GM19463 (cell line): ENCODE results near the gene SLC28A3.

Source experiments
- ATAC-seq: cut with Tn5 transposase; IDR thresholded peaks from one replicate; pipeline ENCODE4 v1.9.1; 2021; ENCODE audit warnings: mild to moderate bottlenecking, moderate library complexity; ENCODE audit not compliant: unreplicated experiment

The SLC28A3 gene

DNA sequence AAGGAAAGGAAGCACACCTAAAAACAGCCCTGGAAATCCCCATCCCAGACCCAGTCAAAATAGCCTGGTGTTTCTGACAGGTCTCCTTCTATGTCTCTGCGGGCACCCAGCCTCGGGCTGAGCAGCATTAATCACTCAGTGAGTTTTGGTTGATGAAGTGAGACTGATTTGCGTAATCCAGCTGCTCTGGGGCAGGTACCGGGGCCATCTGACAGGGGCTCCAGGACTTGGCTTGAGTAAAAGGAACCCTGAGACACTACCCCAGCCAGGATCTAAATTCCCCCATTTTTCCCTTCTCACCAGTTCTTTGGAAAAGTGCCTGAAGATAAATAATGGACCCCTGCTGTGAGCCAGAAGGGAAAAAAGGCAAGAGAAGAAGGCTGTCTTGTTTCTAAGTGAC, 596 bp downstream of the SLC28A3 start:
- ATAC-seq: no peak

DNA sequence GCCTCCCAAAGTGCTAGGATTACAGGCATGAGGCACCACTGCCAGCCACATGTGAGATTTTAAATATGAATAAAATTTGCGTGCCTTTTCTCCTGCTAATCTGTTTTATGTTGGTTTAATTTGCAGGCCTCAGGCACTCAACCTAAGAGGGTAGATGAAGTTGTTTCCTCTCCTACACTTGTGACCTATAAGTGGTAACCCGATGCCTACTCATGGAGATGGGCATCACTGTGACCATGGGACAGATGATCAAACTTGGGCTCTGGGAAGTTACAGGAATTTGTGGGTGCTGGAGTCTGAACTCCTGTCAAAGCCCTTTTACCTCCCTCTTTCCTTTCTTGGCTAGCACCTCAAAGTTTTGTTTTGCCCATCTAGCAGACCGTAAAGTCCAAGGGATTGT, 1.1 kb downstream of the SLC28A3 start:
- no peak for ATAC-seq

DNA sequence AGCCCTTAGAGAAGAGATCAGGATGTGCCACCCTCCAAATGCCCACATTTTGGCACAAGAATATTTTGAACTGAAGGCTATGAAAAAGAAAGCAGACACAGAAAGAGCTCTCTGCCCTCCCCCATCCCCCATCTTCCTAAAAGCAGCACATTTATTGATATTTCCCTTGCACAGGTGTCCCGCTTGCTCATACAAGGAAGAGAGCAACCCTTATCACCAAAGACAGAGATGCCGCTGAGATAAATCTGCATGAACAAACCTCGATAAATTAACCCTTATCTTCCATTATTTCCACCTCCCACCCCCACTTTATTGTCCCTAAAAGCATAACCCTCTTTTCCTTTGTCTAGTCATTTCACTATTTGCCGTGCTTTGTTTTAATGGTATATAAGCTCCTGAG, 1.8 kb downstream of the SLC28A3 start:
- no peak for ATAC-seq

- ATAC-seq: no peak
Observed at GRCh38 chr9:84337252-84337651, 3.3 kb downstream of the SLC28A3 start.

DNA sequence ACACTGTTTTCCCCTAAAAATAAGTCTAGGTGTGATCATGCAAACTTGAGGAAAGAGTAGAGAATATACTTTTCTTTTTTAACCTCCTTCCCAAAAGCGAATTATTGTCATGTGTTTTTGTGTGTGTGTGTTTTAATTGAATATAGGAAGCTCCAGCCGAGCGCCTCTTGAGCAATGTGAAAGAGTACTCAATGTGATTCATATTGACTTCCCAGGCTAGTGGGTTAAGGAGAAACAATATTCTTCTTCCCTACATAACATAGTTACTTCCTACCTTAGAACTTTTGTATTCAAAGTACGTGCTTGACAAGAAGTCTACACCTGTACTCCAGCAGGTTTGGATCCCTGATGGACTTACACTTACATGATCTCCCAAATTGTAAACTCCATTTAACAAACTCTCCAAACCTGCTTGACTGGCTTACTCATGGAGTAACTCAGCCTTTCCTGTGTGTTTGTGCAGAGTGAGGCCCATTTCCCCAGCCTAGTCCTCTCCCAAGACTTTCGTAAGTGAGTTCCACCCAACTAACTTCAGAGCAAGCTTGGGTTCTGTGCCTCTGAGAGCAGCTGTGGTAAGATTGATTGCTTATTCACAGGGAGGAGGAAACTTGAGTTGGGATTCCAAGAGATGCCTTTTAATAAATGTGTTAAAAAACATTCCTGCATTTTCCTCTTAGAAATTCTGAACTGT, 9.3 kb downstream of the SLC28A3 start:
- ATAC-seq: no peak

GRCh38 chr9:84330246-84330645, 10.3 kb downstream of the SLC28A3 start:
- ATAC-seq: no peak

GRCh38 chr9:84327184-84327583, 13.4 kb downstream of the SLC28A3 start:
- ATAC-seq: no peak

DNA sequence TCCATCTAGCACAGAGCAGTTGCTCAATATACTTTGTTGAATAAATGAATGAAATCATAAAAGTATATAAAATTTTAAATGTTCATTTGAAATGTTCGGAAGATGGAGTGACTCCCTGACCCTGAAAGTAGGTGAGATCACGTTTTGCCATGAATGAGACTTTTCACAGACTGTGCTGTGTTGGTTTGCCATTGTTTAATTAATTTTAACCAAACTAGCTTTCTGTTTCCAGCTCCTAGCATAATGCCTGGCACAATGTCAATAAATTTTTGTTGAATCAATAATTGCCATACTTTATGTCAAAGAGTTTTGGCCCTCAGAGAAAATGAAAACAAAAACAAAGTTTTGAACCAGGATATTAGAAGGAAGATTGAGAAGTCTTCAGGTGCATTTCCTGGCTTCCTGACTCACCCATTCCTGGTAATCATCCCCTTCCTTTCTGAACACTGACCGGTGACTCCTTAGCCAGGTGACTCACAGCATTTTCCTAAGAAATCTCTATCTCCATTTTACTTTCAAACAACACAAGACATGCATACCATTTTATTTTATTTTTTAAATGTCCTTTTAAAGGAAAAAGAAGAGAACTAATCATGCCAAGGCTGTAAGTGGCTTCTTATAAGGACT, 15.1 kb downstream of the SLC28A3 start:
- ATAC-seq: no peak

GRCh38 chr9:84324811-84325210, 15.7 kb downstream of the SLC28A3 start:
- no peak for ATAC-seq

GRCh38 chr9:84323858-84324257, 16.7 kb downstream of the SLC28A3 start:
- ATAC-seq: no peak

- no peak for ATAC-seq
Observed at GRCh38 chr9:84322828-84323227, 17.7 kb downstream of the SLC28A3 start.

GRCh38 chr9:84320231-84320630, 20.3 kb downstream of the SLC28A3 start:
- ATAC-seq: no peak

DNA sequence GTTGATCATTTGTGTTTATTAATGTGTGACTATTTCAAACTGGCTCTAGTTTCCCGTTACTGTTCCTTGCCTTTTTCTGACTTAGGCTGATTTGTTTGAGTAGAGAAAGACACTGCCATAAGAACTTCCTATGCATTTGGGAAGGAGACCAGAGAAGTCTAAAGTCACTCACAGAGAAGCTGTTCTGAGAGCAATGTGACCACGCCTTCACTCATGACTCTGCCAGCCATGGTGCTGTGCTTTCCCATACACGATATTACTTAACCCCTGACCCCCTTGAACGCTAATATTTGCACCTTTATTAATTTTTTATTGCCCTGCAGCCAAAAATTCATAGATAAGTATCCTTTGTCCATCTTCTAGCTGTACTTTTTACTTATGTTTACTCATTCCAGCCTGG, 20.9 kb downstream of the SLC28A3 start:
- ATAC-seq: no peak

DNA sequence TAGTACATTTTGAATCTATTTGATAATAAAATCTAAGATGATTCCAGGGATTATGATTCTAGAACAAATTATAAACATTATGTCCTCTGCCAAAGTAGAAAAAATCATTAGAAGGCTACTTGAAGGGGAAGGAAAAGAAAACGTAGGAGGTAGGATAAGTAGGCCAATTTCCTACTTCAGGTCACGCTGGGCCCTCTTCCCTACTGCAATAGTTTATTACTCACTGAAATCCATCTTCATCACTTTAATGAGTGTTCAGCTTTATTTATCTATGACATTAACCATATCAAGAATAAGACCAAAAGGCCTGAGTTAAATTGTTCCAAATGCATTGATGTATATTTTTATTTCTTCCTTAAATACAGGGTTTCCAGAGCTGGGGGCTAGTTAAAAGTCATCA, 21.6 kb downstream of the SLC28A3 start:
- ATAC-seq: no peak

DNA sequence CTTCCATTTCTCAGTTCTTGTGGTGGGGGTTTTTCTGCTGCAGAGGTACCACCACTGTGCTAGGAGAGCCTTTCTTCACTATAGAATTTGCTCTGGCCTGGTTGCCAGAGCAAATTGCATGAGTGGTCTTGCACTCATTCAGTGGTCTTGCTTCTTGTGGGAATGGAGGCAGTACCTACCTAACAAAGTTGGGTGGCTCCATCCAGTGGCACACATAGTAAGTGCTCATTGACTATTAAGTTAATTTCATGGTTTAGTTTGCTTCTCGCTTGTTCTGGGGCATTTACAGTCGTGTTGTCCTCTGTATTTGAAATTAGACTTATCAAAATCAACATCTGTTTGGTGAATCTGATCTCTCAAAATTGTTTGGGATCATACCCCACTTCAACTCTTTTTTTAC, 23.0 kb downstream of the SLC28A3 start:
- no peak for ATAC-seq

- no peak for ATAC-seq
Observed at GRCh38 chr9:84315278-84315877, 25.2 kb downstream of the SLC28A3 start.

DNA sequence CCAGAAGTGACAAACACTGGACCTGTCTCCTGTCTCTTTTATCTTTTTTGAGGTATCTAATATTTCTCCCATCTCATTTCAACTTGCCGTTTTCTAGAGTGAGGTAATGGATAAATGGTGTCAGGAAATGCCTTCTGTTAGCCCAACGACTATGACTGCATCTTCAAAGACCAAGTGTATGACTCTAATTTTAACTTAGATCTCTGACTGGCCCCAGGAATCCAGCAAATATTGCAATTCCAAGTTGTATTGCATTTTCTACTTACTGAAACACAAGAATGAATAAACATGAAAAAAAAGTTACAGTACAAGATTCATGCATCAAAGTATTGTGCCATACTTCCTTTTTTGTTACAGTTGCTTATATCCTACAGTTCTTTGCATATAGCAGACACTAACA, 26.3 kb downstream of the SLC28A3 start:
- no peak for ATAC-seq

DNA sequence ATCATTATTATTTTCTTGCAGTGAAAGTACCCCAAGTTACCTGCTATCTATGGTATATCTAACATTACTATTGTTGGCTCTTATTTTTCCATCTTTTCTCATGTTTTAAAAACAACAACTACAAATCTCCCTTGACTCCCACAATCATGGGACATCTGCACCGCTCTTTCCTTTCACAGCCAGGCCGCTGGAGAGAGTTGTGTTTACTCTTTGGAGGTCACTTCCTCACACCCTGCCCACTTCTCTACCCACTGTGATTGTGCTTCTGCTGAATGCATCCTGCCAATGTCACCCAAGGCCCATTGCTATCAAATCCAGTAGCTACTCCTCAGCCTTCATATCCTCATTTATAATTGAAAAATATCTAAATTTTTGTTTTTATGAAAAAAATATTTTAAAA, 29.7 kb downstream of the SLC28A3 start:
- no peak for ATAC-seq

GRCh38 chr9:84305497-84306131, 34.9 kb downstream of the SLC28A3 start:
- no peak for ATAC-seq

DNA sequence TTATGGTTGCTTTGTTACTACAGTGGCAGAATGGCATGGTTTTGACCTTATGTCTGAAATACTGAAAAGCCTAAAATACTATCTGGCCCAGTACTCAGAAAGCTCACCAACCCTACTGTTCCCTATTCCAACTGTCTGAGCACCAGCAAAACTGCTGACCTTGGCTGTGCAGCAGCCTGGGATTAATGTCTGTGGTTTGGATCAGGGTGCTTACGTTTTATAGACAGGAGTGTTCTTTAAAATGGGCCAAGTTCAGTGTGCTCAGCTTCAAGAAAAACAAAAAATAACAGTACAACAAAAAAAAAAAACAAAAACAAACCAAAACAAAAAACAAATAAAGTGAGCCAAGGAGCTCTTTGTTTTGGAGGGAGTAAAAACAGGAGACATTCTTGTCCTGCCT, 36.4 kb downstream of the SLC28A3 start:
- no peak for ATAC-seq

DNA sequence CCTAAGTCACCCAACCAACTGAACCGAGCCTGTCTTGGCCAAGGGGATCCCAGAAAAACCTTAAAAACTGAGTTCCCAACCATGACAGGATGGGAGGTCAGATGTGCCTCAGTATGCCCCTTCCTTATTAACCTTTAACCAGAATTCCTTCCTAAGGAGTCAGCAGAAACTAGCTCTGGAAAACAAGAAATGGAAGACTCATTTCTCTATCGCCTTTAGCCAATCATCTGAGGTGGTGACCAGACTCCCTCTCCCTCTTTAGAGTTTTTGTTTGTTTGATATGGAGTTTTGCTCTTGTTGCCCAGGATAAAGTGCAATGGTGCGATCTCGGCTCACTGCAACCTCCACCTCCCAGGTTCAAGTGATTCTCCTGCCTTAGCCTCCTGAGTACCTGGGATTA, 37.5 kb downstream of the SLC28A3 start:
- ATAC-seq: no peak

DNA sequence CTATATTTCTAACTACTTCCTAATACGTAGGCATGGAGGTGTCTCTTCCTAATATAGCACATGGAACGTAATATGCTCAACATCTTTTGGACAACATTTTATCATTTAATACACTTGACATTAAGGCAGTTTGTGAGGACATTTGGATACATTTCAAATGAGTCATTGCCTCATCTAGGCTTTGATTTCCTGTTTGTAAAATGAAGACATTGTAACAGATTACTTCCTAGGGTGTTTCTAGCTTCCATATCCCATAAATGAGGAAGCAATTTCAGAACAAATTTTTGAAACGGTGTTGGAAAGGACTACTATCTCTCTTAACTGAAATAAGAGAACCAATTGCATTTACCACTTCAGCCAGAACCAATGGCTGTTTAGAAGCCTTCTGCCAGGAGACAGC, 38.7 kb downstream of the SLC28A3 start:
- no peak for ATAC-seq
